ENCODE data around the gene ZNF831.

- TF ChIP-seq POLR2A (IDR thresholded peaks at IDR 0.05; ENCODE audit: low read depth, low read length) (no peak), POLR2AphosphoS5 (IDR thresholded peaks at IDR 0.05; ENCODE audit: low read depth, low read length) (no peak), SPI1 (IDR thresholded peaks at IDR 0.05; ENCODE audit: low read depth, low read length) (no peak), TAF1 (IDR thresholded peaks at IDR 0.05; ENCODE audit: low read depth, low read length) (no peak)
Observed at GRCh38 chr20:59124296-59125029, 39.2 kb upstream of the ZNF831 start.

Data from GM12891 (cell line).